Astrocyte of the cerebellum (primary cell): ENCODE measurements around the gene XKRX.
A peak's percentile ranks its signal among the peaks of the same experiment; 100 is the strongest.

Experiments used
- DNase-seq: peaks from one replicate; pipeline ENCODE4 v3.0.0-alpha.2; 2011; ENCODE audit warnings: low read depth
- H3K4me3 ChIP-seq: 2 replicates; pipeline ENCODE4 v1.5.1; 2011; ENCODE audit warnings: mild to moderate bottlenecking, low read depth, low read length, moderate library complexity
- in situ Hi-C: cut with HindIII; loops from 2 replicates; pipeline ENCODE4 v1.10.0; 2017; ENCODE audit warnings: low sequenced_read_pairs
- TF ChIP-seq, protein P1 (sequence below): IDR thresholded peaks from 2 replicates; pipeline ENCODE4 v1.5.1; 2012; ENCODE audit warnings: low read length, low read depth, moderate library complexity, mild to moderate bottlenecking; ENCODE audit errors: missing control alignments

XKRX gene

DNA sequence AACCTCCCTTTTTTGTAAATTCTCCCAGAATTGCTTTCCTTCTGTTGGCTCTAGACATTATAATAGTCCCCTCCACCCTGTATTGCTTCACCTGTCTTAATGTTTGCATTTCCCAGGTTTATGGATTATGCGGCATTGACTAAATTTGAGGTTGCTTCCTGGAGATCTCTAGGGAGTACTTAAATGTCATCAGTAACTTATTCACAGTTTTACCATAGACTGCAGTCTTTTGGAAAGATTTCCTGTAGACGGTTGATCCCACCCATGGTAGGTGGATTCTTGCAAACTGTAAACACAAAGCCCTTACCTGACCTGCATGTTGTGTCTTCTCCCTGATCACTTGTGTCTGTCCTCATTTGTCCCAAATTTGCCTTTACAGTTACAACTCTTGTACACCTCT is 48.3 kb downstream of the XKRX start:
- TF ChIP-seq, protein P1, sequence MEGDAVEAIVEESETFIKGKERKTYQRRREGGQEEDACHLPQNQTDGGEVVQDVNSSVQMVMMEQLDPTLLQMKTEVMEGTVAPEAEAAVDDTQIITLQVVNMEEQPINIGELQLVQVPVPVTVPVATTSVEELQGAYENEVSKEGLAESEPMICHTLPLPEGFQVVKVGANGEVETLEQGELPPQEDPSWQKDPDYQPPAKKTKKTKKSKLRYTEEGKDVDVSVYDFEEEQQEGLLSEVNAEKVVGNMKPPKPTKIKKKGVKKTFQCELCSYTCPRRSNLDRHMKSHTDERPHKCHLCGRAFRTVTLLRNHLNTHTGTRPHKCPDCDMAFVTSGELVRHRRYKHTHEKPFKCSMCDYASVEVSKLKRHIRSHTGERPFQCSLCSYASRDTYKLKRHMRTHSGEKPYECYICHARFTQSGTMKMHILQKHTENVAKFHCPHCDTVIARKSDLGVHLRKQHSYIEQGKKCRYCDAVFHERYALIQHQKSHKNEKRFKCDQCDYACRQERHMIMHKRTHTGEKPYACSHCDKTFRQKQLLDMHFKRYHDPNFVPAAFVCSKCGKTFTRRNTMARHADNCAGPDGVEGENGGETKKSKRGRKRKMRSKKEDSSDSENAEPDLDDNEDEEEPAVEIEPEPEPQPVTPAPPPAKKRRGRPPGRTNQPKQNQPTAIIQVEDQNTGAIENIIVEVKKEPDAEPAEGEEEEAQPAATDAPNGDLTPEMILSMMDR: no peak
- DNase-seq: no peak
- in situ Hi-C loops: no loop called here
- H3K4me3 ChIP-seq: no peak overlapping the region

DNA sequence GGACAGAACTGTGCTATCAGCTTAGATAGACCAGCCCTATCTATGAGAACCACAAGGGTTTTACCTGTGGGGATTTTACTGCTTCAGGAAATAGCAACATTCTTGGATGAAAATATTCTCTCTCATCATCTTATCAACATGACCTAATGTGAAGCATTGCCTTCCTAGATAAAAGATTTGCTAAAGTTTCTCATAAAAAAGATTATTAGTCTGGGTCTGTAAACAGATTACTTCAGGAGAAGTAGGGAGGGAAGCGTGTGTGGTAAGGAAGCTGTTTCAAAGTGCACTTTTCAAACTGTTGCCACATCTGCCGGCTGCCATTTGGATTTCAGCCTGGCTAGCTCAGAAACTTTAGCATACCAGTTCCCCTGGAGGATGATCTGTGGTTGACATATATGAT is 54.4 kb downstream of the XKRX start, which contains the start of gene NOX1:
NOX1 (minus strand) TSS at position 35 of the 400 bp plus-strand sequence. CDS start 220 bp downstream, outside the sequence.
- in situ Hi-C loops: no loop called here
- DNase-seq: no peak
- TF ChIP-seq, protein P1: no peak

DNA sequence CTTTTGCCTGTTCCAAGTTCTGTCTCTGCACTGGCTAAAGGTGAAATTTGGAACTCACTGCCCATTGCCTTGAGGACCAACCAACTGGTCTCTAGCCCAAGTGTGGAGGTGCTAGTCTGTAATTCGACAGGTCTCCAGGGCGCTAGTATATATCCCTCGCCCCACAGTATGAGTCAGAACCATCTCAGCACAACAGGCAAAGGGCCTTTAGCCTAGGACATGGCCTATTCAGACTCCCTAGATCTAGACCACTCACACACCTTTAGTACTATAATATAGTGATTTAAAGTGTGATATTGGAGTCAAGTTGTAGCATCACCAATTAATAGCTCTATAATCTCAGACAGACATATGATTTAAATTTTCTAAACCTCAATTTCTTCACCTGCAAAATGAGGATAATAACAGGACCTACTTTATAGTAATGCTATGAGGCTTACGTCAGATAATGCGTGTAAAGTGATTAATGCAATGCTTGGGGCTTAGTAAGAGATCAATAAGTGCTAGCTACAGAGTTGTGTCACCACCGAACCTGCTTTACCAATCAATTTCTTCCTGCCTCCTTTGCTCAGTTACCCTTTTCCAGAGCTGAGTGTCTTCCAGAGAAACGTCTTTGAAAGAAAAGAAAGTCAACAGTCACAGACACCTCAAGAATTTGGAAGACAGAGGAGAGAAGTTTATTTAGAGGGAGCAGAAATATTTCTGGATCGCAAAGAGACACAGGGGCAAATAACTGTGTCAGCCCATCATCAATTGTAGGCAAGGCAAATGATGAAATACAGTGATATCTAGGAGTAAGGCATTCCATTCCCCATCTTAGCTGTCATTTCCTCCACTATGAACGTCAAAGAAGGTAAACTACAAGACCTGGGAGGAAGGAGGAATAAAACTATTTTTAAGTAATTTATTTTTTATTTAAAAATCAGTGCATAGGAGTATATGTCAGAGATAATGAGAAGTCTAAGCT is 56.8 kb downstream of the XKRX start:
- TF ChIP-seq, protein P1: no peak
- H3K4me3 ChIP-seq: no peak overlapping the region
- DNase-seq: no peak
- in situ Hi-C loops: no loop called here

More for the DNA sequence above, 54.4 kb downstream of the XKRX start, which contains the start of gene NOX1:
- no peak within 1 kb of the TSS for H3K4me3 ChIP-seq

DNA sequence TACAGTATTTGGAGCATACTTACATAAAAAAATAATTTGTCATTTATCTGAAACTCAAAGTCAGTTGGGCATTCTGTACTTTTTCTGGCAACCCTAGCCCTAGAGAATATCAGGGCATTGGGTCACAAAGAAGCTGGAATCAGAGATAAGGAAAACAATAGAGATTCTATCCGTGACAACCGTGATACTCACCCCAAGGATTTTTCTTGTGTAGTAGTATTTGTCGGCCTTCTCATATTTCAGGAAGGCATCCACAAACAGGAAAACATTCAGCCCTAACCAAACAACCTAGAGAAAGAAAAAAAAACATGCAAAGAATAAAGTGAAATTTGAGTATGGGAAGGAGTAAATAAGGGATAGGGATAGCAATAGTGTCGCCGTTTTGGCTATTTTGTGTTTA is 58.2 kb downstream of the XKRX start:
- in situ Hi-C loops: no loop called here
- TF ChIP-seq, protein P1: no peak

DNA sequence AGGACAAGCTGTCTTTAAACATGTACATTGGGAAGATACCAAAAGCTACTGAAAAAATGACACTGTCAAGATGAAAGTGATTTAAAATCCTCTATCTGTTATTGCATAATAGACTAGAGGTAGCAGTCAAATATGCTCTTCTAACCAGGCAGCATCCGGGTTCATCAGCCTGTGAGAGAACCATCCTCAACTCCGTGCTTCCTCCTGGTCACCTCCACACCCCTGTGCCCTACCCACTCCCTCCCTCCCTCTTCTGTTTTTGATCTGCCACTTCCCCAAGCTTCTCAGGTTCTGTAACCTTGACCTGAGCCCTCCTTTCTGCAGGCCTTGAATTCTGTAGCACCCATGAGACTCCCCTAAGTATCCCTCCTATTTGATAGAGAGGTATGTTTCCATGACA is 60.4 kb downstream of the XKRX start:
- TF ChIP-seq, protein P1: no peak
- no peak overlapping the region for H3K4me3 ChIP-seq
- in situ Hi-C loops: no loop called here
- DNase-seq: no peak

More for the DNA sequence above, 58.2 kb downstream of the XKRX start:
- DNase-seq: no peak
- no peak overlapping the region for H3K4me3 ChIP-seq

DNA sequence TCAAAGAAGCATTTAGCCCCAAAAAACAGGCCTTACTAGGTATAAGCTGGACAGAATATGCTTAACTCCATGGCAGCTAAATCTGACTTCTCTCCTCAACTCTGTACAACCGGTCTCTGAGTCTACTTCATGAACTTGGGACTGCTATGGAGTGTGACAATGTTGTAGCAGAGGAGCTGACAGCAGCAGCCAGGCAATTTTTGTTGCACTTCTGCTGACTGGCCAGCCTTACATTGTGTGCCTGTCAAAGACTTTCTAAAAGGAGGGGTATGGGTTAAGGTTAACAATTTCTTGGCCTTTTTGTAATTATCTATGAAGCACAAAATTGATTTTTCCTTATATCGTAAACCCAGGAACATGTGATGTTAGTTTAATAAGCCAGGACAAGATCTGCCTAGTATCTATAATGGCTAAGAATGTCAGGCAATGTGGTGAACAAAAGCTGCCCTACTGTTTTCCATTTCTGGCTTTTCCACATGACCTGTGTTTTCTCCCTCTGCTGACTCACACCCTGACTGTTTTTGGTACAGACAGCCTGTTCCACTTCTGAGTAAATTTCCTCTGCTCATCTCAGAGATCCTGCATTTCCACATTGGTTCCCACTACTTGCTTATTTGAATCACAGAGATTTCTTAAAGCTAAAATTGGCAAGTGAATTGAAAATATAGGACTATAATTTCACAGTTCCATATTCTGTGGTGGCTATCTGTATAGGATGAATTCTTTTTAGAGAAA is 63.9 kb downstream of the XKRX start:
- peak; percentile 27 for DNase-seq
- TF ChIP-seq, protein P1: no peak
- in situ Hi-C loops: no loop called here
- no peak overlapping the region for H3K4me3 ChIP-seq
